LNCAP (cell line): Measurements from ENCODE around the gene MRPS18B.

Experiments
- TF ChIP-seq, protein P1 (sequence below): fragments of 450-650 bp; IDR thresholded peaks from 2 replicates; pipeline ENCODE4 v1.5.1; 2017; ENCODE audit warnings: mild to moderate bottlenecking

Gene MRPS18B

GRCh38 chr6:30597315-30598144 is 20.1 kb upstream of the MRPS18B start:
- TF ChIP-seq, protein P1, sequence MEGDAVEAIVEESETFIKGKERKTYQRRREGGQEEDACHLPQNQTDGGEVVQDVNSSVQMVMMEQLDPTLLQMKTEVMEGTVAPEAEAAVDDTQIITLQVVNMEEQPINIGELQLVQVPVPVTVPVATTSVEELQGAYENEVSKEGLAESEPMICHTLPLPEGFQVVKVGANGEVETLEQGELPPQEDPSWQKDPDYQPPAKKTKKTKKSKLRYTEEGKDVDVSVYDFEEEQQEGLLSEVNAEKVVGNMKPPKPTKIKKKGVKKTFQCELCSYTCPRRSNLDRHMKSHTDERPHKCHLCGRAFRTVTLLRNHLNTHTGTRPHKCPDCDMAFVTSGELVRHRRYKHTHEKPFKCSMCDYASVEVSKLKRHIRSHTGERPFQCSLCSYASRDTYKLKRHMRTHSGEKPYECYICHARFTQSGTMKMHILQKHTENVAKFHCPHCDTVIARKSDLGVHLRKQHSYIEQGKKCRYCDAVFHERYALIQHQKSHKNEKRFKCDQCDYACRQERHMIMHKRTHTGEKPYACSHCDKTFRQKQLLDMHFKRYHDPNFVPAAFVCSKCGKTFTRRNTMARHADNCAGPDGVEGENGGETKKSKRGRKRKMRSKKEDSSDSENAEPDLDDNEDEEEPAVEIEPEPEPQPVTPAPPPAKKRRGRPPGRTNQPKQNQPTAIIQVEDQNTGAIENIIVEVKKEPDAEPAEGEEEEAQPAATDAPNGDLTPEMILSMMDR, result peak; percentile 65

- TF ChIP-seq, protein P1, result no peak
Measured at GRCh38 chr6:30598912-30599624, 18.6 kb upstream of the MRPS18B start.

DNA sequence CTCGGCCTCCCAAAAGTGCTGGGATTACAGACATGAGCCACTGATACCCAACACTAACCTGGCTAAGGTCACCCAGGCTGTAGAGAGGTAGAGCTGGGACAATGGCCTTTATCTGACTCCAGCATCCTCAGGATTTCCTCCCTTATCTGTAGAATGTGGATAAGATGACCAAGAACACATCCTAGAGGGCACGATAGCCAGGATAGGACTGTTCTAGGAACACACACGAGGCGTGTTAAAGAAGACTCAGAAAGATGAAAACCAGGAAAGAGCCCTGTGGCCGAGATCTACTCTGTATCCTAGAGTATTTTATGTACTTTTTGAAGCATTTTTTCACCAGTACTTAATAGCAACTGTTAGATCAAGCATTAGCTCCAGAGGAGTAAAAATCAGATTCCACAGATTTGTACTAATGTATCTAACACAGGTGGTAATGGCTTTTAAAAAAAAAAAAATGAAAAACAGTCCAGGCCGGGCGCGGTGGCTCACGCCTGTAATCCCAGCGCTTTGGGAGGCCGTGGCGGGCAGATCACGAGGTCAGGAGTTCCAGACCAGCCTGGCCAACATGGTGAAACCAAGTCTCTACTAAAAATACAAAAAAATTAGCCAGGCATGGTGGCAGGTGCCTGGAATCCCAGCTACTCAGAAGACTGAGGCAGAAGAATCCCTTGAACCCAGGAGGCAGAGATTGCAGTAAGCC is 17.9 kb upstream of the MRPS18B start:
- TF ChIP-seq, protein P1, result no peak

GRCh38 chr6:30600451-30600961 is 17.1 kb upstream of the MRPS18B start:
- TF ChIP-seq, protein P1, result no peak

GRCh38 chr6:30601436-30601814 is 16.2 kb upstream of the MRPS18B start:
- TF ChIP-seq, protein P1, result no peak

GRCh38 chr6:30601815-30602641 is 15.6 kb upstream of the MRPS18B start:
- TF ChIP-seq, protein P1, result no peak

GRCh38 chr6:30603961-30604360 is 13.7 kb upstream of the MRPS18B start:
- TF ChIP-seq, protein P1, result no peak
